ENCODE results near the gene IL22RA1. TPM values are rescaled to one million over a fixed set of nuclear protein-coding genes. Genes with fewer than 3 reads are reported as not detected.

The IL22RA1 gene
- total and polyA plus RNA-seq, 9 of the 15 experiments (the other 6 are each of a cell fraction or from before 2014, with no cell fraction given): not detected

DNA sequence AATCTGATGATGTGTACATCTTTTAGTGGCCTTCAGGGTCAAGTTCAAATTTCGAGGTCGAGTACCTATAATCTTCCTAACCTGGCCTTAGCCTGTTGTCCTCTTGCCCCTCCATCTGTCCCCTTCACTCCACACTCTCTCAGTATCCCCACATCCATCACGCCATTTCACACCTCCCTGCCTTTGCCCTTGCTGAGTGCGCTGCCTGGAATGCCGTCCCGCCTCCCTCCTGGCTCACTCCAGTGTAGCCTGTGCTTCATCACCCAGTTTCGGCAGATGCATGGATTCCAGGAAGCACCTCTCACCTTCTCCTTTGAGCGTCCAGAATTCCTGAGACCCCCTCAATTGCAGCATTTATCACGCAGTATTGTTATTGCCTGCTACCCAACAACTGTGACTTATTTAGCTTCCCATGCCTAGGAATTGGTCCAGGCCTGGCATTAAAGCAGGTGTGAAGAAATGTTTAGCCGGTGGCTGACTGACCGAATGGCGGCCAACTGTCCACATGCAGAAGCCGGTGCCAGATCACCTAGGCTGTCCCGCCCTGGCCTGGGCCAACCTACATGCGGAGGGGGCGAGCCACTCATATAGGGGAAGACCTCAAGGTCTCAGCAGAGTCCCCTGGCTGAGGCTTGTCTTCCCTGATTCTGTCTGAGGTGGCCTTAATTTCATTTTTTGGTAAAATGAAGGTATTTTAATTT is 65.5 kb downstream of the IL22RA1 start:
- H4K20me1 ChIP-seq (replicated peaks; ENCODE audit: control insufficient read depth, insufficient read depth, low read length): 0 out of 2 replicates have a peak, but pooled peaks cover 4% of the 10 kb centered on the region
- H3K9me3 ChIP-seq (replicated peaks; ENCODE audit: control insufficient read depth, insufficient read depth, low read depth, low read length): no peaks in the 10 kb centered on the region
- H3K79me2 ChIP-seq (ENCODE audit: control insufficient read depth, insufficient read depth, low read length): no peaks in the 10 kb centered on the region
- no peaks in the 10 kb centered on the region for H3K36me3 ChIP-seq (ENCODE audit: control insufficient read depth, insufficient read depth, low read length)
- H3K4me1 ChIP-seq (replicated peaks in 1 of 2; ENCODE audit: control insufficient read depth in 2 of 2, insufficient read depth in 2 of 2, low read length in 2 of 2): no peaks in the 10 kb centered on the region
- H3K27ac ChIP-seq (ENCODE audit: extremely low read depth, low read depth, low read length): no peak overlapping the region
- ChIA-PET CTCF (ENCODE audit: low intra/inter-chr PET ratio) (no interaction called here), POLR2A (no interaction called here)
- FAIRE-seq (no peak), DNase-seq (ENCODE audit: extremely low read depth in 1 of 4, low spot score in 3 of 4) (no peak), ATAC-seq (no peak)
- H3K9me1 ChIP-seq (ENCODE audit: control insufficient read depth, insufficient read depth, low read length): no peaks in the 10 kb centered on the region
- no peak overlapping the region for H3K4me2 ChIP-seq (ENCODE audit: insufficient read depth, low read length)
- 6% methylated on average over 16 of the region's 16 CpGs for WGBS (ENCODE audit: insufficient coverage, low coverage, missing lambda C conversion rate)
- H3K4me3 ChIP-seq: no peak overlapping the region
- no peak overlapping the region for H2AFZ ChIP-seq (ENCODE audit: low read depth, low read length)
- intact Hi-C loops (cut with micrococcal nuclease) (no loop called here), in situ Hi-C loops (cut with MboI) (no loop called here)
- H3K27me3 ChIP-seq (ENCODE audit: control insufficient read depth in 2 of 2, insufficient read depth in 2 of 2, low read length in 2 of 2): peaks cover 52 to 79% of the 10 kb centered on the region in 2 experiments
- TF ChIP-seq NCOA2 (IDR thresholded peaks at IDR 0.05; ENCODE audit: partially characterized antibody in 2 of 2): no peak
- TF ChIP-seq RBM14 (IDR thresholded peaks at IDR 0.05; ENCODE audit: borderline replicate concordance, insufficient read depth, low read depth, low read length): no peak
- TF ChIP-seq NEUROD1 (IDR thresholded peaks at IDR 0.05; ENCODE audit: borderline replicate concordance, low read depth, low read length, partially characterized antibody): no peak
- TF ChIP-seq ARHGAP35 (IDR thresholded peaks at IDR 0.05; ENCODE audit: partially characterized antibody): no peak
- TF ChIP-seq RHOXF2B (CRISPR knock-in tag; conservative IDR thresholded peaks at IDR 0.05): no peak
- no peak for TF ChIP-seq ELK3 (CRISPR knock-in tag; IDR thresholded peaks at IDR 0.05)
- no peak for TF ChIP-seq ZNF133 (CRISPR knock-in tag; IDR thresholded peaks at IDR 0.05)
- no peak for TF ChIP-seq PRMT5 (CRISPR knock-in tag; IDR thresholded peaks at IDR 0.05)
- TF ChIP-seq, protein P1, sequence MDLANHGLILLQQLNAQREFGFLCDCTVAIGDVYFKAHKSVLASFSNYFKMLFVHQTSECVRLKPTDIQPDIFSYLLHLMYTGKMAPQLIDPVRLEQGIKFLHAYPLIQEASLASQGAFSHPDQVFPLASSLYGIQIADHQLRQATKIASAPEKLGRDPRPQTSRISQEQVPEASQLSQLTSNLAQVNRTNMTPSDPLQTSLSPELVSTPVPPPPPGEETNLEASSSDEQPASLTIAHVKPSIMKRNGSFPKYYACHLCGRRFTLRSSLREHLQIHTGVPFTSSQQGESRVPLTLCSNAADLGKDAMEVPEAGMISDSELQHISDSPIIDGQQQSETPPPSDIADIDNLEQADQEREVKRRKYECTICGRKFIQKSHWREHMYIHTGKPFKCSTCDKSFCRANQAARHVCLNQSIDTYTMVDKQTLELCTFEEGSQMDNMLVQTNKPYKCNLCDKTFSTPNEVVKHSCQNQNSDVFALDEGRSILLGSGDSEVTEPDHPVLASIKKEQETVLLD (IDR thresholded peaks at IDR 0.05): no peak
- TF ChIP-seq CHD1 (IDR thresholded peaks at IDR 0.05; ENCODE audit: low read length): no peak
- TF ChIP-seq ZBTB7A (IDR thresholded peaks at IDR 0.05; ENCODE audit: borderline replicate concordance, control insufficient read depth, low read depth, low read length): no peak
- TF ChIP-seq RUNX1 (IDR thresholded peaks at IDR 0.05; ENCODE audit: low read depth): no peak
- no peak for TF ChIP-seq HDGF (IDR thresholded peaks at IDR 0.05)
- no peak for TF ChIP-seq PHB2 (IDR thresholded peaks at IDR 0.05; ENCODE audit: low read depth)
- H3K9ac ChIP-seq (ENCODE audit: insufficient read depth in 1 of 2, low read depth in 2 of 2, low read length in 2 of 2): no peak overlapping the region
- no TSS peak for BruUV-seq (replicated peaks)

Data from K562 (cell line).